ENCODE results near the gene PSD. TPM values are rescaled to one million over a fixed set of nuclear protein-coding genes. Genes with fewer than 3 reads are reported as not detected.

PSD gene
- polyA plus RNA-seq, 1 experiment = 1.8 TPM

DNA sequence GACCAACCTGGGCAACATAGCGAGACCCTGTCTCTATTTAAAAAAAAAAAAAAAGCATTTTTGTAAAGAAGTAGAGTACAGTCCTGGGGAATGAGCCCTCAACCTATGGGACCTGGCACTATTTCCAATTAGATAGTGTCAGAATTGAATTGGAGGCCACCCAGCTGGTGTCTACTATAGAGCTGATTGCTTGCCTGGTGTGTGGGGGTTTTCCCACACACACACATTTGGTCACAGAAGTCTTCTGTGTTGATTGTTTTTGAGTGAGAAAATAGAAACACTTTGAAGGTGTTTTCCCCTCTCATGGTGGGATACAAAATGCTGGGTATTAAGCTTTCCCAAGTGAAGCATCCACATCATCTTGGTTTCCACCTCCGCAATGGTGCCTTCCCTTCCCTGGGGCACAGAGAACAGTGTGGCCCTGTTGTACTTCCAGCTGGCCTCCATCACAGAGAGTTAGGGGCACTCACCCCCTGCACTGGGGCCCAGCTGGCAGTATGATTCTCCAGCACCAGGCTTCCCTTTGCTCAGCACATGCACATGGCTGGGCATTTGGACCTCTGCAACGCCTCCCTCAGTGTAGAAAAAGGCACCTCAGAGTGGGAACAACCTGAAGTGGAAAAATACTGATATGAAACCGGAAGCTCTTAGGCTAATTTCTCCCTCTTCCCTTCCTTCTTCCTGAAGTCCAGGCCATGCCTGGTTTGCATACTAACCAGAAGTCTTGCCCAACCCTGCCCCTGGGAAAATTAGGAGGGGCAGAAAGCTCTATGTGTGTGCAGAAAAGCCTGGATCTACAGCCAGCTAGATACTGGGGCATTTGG, 33.8 kb downstream of the PSD start:
- TF ChIP-seq, protein P1, sequence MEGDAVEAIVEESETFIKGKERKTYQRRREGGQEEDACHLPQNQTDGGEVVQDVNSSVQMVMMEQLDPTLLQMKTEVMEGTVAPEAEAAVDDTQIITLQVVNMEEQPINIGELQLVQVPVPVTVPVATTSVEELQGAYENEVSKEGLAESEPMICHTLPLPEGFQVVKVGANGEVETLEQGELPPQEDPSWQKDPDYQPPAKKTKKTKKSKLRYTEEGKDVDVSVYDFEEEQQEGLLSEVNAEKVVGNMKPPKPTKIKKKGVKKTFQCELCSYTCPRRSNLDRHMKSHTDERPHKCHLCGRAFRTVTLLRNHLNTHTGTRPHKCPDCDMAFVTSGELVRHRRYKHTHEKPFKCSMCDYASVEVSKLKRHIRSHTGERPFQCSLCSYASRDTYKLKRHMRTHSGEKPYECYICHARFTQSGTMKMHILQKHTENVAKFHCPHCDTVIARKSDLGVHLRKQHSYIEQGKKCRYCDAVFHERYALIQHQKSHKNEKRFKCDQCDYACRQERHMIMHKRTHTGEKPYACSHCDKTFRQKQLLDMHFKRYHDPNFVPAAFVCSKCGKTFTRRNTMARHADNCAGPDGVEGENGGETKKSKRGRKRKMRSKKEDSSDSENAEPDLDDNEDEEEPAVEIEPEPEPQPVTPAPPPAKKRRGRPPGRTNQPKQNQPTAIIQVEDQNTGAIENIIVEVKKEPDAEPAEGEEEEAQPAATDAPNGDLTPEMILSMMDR (IDR thresholded peaks at IDR 0.05; ENCODE audit: insufficient read depth, low read depth, low read length) = no peak
- ChIA-PET POLR2A (no interaction called here), CTCF (interaction anchor here (0.7 to 12.3 kb wide), 16 partner anchors 9 to 262 kb away, joined by 3 to 91 read pairs (median 4); partner anchors contain the start of gene NFKB2)
- no peaks in the 10 kb centered on the region for H3K27me3 ChIP-seq (ENCODE audit: control insufficient read depth, insufficient read depth, low read length)
- no peak for DNase-seq (ENCODE audit: low read depth)
- peaks cover 20% of the 10 kb centered on the region for H3K36me3 ChIP-seq (ENCODE audit: control insufficient read depth, insufficient read depth, low read length)
- H3K4me3 ChIP-seq (ENCODE audit: low read depth, low read length) = no peak overlapping the region

DNA sequence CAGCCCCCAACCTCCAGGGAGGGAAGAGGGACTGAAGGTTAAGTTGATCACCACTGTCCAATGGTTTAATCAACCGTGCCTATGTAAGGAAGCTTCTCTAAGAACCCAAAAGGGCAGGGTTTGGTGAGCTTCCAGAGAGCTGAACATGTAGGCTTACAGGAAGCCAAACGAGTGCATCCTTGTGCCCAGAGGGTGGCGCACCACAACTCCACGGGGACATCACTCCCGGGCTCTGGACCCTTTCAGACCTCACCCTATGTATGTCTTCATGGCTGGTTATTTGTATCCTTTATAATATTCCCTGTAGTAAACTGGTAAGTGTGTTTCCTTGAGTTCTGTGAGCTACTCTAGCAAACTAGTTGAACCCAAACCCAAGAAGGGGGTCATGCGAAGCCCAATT, 34.5 kb downstream of the PSD start:
- POLR2A ChIA-PET = no interaction called here
- CTCF ChIA-PET = interaction anchor here (1.0 to 12.3 kb wide), 13 partner anchors 10 to 218 kb away, joined by 3 to 91 read pairs (median 4); partner anchors contain the start of gene NFKB2
- H3K4me3 ChIP-seq (ENCODE audit: low read depth, low read length) = no peak overlapping the region
- TF ChIP-seq, protein P1 (IDR thresholded peaks at IDR 0.05; ENCODE audit: insufficient read depth, low read depth, low read length) = peak; percentile 30; the same call in 1 of the 2 replicates
- no peaks in the 10 kb centered on the region for H3K27me3 ChIP-seq (ENCODE audit: control insufficient read depth, insufficient read depth, low read length)
- peaks cover 28% of the 10 kb centered on the region for H3K36me3 ChIP-seq (ENCODE audit: control insufficient read depth, insufficient read depth, low read length)
- DNase-seq (ENCODE audit: low read depth) = no peak

DNA sequence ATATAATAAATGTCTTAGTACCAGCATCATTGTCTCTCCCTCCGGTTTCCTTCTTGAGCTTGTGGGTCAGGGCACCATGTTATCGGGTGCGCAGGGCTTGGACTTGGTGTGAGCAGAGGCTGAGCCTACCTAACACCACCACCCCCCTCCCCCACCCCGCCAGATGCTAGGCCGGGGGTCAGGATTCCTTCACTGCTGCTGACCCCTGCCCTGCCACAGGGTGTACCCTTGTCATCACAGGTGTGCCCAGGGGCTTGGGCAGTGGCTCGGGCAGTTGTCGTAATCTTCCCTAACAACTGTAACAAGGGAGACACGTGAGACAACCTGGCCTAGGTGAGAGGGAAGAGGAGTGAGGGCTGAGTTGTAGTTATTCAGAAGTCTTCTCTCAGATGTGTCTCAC, 35.7 kb downstream of the PSD start:
- TF ChIP-seq, protein P1 (IDR thresholded peaks at IDR 0.05; ENCODE audit: insufficient read depth, low read depth, low read length) = no peak
- Histone ChIP-seq H3K4me3 (ENCODE audit: low read depth, low read length) (no peak overlapping the region), H3K36me3 (ENCODE audit: control insufficient read depth, insufficient read depth, low read length) (peaks cover 29% of the 10 kb centered on the region), H3K27me3 (ENCODE audit: control insufficient read depth, insufficient read depth, low read length) (no peaks in the 10 kb centered on the region)
- ChIA-PET POLR2A (no interaction called here), CTCF (interaction anchor here (1.1 to 12.3 kb wide), 5 partner anchors 11 to 213 kb away, joined by 3 to 91 read pairs (median 18); partner anchors contain the start of gene NFKB2)
- DNase-seq (ENCODE audit: low read depth) = no peak

DNA sequence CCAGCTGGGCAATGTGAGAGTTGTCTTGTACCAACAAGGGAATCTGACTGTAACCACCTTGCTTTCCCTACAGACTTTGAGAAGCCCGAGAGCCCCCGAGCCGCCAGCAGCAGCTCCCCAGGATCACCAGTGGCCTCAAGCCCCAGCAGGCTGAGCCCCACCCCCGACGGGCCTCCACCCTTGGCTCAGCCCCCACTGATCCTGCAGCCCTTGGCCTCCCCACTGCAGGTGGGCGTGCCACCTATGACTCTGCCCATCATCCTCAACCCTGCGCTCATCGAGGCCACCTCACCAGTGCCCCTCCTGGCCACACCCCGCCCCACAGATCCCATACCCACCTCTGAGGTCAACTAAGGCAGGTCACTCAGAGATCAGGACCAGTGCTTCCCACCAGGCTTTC, 36.6 kb downstream of the PSD start:
- Histone ChIP-seq H3K36me3 (ENCODE audit: control insufficient read depth, insufficient read depth, low read length) (peaks cover 30% of the 10 kb centered on the region), H3K27me3 (ENCODE audit: control insufficient read depth, insufficient read depth, low read length) (no peaks in the 10 kb centered on the region), H3K4me3 (ENCODE audit: low read depth, low read length) (no peak overlapping the region)
- no peak for DNase-seq (ENCODE audit: low read depth)
- CTCF ChIA-PET = interaction anchor here (1.0 to 12.3 kb wide), 9 partner anchors 9 to 212 kb away, joined by 3 to 91 read pairs (median 8); no protein-coding TSS in a partner anchor
- TF ChIP-seq, protein P1 (IDR thresholded peaks at IDR 0.05; ENCODE audit: insufficient read depth, low read depth, low read length) = no peak
- POLR2A ChIA-PET = no interaction called here

DNA sequence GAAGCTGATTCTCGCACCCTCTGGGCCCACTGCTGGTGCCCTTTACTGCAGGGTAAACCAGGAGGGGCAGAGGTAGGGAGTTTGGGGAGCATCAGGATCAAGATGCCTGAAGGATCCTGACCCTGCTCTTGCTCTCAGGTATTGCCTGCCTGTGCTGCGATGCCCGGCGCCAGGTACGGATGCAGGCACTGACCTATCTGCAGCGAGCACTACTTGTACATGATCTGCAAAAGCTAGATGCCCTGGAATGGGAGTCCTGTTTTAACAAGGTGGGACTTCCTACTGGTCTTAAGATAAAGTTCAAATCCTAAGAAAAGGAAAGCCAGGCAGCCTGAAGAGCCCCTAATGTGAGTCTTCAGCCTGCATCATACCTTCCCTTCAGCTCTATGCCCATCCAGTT, 39.2 kb downstream of the PSD start:
- ChIA-PET CTCF (interaction anchor here (1.3 to 12.3 kb wide), 5 partner anchors 14 to 211 kb away, joined by 3 to 91 read pairs (median 8); no protein-coding TSS in a partner anchor), POLR2A (no interaction called here)
- peaks cover 46% of the 10 kb centered on the region for H3K36me3 ChIP-seq (ENCODE audit: control insufficient read depth, insufficient read depth, low read length)
- H3K4me3 ChIP-seq (ENCODE audit: low read depth, low read length) = no peak overlapping the region
- DNase-seq (ENCODE audit: low read depth) = no peak
- TF ChIP-seq, protein P1 (IDR thresholded peaks at IDR 0.05; ENCODE audit: insufficient read depth, low read depth, low read length) = no peak
- H3K27me3 ChIP-seq (ENCODE audit: control insufficient read depth, insufficient read depth, low read length) = no peaks in the 10 kb centered on the region

Measured in BJ (cell line).